ENCODE measurements around the gene USP6NL. TPM values are rescaled to one million over a fixed set of nuclear protein-coding genes. Genes with fewer than 3 reads are reported as not detected.

The USP6NL gene
- total RNA-seq, 1 experiment from 2014 or later = 21.4 TPM

DNA sequence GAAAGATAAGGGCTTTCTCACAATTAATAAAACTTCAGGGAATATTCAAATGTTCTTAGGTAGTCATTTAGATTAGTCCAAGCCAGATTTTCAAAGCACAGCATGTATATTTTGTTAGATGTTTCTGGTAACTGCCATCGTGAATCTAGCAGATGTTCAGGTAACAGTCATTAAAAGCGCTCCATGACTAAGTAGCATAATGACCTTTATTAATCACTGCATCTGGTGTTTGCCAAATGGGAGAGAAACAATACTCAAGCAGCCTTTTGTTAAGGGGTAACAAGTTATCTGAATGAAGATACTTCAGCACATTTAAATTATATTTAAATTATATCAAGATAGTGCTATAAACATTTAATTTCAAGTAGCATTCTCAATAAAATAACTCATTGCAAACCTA lies 47.5 kb downstream of the USP6NL start (continued):
- TF ChIP-seq, protein P1, sequence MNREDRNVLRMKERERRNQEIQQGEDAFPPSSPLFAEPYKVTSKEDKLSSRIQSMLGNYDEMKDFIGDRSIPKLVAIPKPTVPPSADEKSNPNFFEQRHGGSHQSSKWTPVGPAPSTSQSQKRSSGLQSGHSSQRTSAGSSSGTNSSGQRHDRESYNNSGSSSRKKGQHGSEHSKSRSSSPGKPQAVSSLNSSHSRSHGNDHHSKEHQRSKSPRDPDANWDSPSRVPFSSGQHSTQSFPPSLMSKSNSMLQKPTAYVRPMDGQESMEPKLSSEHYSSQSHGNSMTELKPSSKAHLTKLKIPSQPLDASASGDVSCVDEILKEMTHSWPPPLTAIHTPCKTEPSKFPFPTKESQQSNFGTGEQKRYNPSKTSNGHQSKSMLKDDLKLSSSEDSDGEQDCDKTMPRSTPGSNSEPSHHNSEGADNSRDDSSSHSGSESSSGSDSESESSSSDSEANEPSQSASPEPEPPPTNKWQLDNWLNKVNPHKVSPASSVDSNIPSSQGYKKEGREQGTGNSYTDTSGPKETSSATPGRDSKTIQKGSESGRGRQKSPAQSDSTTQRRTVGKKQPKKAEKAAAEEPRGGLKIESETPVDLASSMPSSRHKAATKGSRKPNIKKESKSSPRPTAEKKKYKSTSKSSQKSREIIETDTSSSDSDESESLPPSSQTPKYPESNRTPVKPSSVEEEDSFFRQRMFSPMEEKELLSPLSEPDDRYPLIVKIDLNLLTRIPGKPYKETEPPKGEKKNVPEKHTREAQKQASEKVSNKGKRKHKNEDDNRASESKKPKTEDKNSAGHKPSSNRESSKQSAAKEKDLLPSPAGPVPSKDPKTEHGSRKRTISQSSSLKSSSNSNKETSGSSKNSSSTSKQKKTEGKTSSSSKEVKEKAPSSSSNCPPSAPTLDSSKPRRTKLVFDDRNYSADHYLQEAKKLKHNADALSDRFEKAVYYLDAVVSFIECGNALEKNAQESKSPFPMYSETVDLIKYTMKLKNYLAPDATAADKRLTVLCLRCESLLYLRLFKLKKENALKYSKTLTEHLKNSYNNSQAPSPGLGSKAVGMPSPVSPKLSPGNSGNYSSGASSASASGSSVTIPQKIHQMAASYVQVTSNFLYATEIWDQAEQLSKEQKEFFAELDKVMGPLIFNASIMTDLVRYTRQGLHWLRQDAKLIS (CRISPR knock-in tag; IDR thresholded peaks at IDR 0.05; ENCODE audit: borderline replicate concordance) = no peak
- TF ChIP-seq NFYB (CRISPR knock-in tag; conservative IDR thresholded peaks at IDR 0.05; ENCODE audit: low read depth) (no peak), CBFB (CRISPR knock-in tag; IDR thresholded peaks at IDR 0.05; ENCODE audit: low read depth) (no peak), GABPB1 (CRISPR knock-in tag; IDR thresholded peaks at IDR 0.05) (no peak), JAZF1 (CRISPR knock-in tag; IDR thresholded peaks at IDR 0.05) (no peak)
- TF ChIP-seq, protein P2, sequence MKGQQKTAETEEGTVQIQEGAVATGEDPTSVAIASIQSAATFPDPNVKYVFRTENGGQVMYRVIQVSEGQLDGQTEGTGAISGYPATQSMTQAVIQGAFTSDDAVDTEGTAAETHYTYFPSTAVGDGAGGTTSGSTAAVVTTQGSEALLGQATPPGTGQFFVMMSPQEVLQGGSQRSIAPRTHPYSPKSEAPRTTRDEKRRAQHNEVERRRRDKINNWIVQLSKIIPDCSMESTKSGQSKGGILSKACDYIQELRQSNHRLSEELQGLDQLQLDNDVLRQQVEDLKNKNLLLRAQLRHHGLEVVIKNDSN (CRISPR knock-in tag; IDR thresholded peaks at IDR 0.05) = no peak

DNA sequence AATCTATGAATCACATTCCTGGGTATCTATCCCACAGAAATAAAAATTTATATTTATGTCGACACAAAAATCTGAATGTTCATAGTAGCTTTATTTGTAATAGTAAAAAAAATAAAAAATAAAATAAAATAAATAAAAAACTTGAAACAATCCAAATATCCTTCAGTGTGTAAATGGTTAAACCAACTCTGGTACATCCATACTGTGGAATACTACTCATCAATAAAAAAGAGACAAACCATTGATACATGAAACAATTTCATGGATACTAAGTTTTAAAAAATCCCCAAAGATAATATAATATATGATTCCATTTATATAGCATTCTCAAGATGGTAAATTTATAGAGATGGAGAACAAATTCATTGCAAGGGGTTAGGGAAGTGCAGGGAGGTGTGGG lies 48.6 kb downstream of the USP6NL start:
- Mint-ChIP-seq H3K27ac (no peak overlapping the region), H3K27me3 (ENCODE audit: low read depth) (no peaks in the 10 kb centered on the region), H3K4me1 (peaks cover 36% of the 10 kb centered on the region), H3K36me3 (peaks cover 18% of the 10 kb centered on the region), H3K4me3 (no peak overlapping the region), H3K9me3 (peaks cover 11% of the 10 kb centered on the region; the same call in 1 of the 2 replicates)
- TF ChIP-seq NR3C1 (CRISPR knock-in tag; conservative IDR thresholded peaks at IDR 0.05; ENCODE audit: low read depth) (no peak), NR2C2 (CRISPR knock-in tag; IDR thresholded peaks at IDR 0.05) (no peak), ATF6 (CRISPR knock-in tag; IDR thresholded peaks at IDR 0.05) (no peak), ZNF219 (CRISPR knock-in tag; IDR thresholded peaks at IDR 0.05; ENCODE audit: borderline replicate concordance) (no peak), CBFB (CRISPR knock-in tag; IDR thresholded peaks at IDR 0.05; ENCODE audit: low read depth) (no peak), ZNF317 (CRISPR knock-in tag; IDR thresholded peaks at IDR 0.05; ENCODE audit: borderline replicate concordance, low read depth) (no peak), SP1 (CRISPR knock-in tag; conservative IDR thresholded peaks at IDR 0.05) (no peak), IRF2 (CRISPR knock-in tag; IDR thresholded peaks at IDR 0.05; ENCODE audit: borderline replicate concordance, low read depth) (no peak), CREM (CRISPR knock-in tag; IDR thresholded peaks at IDR 0.05) (no peak), CTCF (IDR thresholded peaks at IDR 0.05) (no peak), JUN (CRISPR knock-in tag; IDR thresholded peaks at IDR 0.05) (no peak), KAT7 (CRISPR knock-in tag; IDR thresholded peaks at IDR 0.05; ENCODE audit: borderline replicate concordance) (no peak)
- TF ChIP-seq, protein P3, sequence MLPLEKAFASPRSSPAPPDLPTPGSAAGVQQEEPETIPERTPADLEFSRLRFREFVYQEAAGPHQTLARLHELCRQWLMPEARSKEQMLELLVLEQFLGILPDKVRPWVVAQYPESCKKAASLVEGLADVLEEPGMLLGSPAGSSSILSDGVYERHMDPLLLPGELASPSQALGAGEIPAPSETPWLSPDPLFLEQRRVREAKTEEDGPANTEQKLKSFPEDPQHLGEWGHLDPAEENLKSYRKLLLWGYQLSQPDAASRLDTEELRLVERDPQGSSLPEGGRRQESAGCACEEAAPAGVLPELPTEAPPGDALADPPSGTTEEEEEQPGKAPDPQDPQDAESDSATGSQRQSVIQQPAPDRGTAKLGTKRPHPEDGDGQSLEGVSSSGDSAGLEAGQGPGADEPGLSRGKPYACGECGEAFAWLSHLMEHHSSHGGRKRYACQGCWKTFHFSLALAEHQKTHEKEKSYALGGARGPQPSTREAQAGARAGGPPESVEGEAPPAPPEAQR (CRISPR knock-in tag; IDR thresholded peaks at IDR 0.05) = no peak
- TF ChIP-seq, protein P4, sequence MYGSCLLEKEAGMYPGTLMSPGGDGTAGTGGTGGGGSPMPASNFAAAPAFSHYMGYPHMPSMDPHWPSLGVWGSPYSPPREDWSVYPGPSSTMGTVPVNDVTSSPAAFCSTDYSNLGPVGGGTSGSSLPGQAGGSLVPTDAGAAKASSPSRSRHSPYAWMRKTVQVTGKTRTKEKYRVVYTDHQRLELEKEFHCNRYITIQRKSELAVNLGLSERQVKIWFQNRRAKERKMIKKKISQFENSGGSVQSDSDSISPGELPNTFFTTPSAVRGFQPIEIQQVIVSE (CRISPR knock-in tag; IDR thresholded peaks at IDR 0.05; ENCODE audit: borderline replicate concordance) = no peak
- TF ChIP-seq, protein P5, sequence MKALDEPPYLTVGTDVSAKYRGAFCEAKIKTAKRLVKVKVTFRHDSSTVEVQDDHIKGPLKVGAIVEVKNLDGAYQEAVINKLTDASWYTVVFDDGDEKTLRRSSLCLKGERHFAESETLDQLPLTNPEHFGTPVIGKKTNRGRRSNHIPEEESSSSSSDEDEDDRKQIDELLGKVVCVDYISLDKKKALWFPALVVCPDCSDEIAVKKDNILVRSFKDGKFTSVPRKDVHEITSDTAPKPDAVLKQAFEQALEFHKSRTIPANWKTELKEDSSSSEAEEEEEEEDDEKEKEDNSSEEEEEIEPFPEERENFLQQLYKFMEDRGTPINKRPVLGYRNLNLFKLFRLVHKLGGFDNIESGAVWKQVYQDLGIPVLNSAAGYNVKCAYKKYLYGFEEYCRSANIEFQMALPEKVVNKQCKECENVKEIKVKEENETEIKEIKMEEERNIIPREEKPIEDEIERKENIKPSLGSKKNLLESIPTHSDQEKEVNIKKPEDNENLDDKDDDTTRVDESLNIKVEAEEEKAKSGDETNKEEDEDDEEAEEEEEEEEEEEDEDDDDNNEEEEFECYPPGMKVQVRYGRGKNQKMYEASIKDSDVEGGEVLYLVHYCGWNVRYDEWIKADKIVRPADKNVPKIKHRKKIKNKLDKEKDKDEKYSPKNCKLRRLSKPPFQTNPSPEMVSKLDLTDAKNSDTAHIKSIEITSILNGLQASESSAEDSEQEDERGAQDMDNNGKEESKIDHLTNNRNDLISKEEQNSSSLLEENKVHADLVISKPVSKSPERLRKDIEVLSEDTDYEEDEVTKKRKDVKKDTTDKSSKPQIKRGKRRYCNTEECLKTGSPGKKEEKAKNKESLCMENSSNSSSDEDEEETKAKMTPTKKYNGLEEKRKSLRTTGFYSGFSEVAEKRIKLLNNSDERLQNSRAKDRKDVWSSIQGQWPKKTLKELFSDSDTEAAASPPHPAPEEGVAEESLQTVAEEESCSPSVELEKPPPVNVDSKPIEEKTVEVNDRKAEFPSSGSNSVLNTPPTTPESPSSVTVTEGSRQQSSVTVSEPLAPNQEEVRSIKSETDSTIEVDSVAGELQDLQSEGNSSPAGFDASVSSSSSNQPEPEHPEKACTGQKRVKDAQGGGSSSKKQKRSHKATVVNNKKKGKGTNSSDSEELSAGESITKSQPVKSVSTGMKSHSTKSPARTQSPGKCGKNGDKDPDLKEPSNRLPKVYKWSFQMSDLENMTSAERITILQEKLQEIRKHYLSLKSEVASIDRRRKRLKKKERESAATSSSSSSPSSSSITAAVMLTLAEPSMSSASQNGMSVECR (CRISPR knock-in tag; IDR thresholded peaks at IDR 0.05; ENCODE audit: borderline replicate concordance) = no peak
- TF ChIP-seq, protein P6, sequence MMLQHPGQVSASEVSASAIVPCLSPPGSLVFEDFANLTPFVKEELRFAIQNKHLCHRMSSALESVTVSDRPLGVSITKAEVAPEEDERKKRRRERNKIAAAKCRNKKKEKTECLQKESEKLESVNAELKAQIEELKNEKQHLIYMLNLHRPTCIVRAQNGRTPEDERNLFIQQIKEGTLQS (CRISPR knock-in tag; conservative IDR thresholded peaks at IDR 0.05) = no peak
- ATAC-seq (no peak), DNase-seq (ENCODE audit: low spot score) (no peak)
- ChIA-PET CTCF (no interaction called here), POLR2A (no interaction called here)
